Kidney epithelial cell (primary cell): Measurements from ENCODE around the gene RYR3. TPM values are rescaled to one million over a fixed set of nuclear protein-coding genes. Genes with fewer than 3 reads are reported as not detected.

Experiments
- DNase-seq: peaks from one replicate; pipeline ENCODE4 v3.0.0-alpha.2; 2010; ENCODE audit warnings: low read depth
- H3K27me3 ChIP-seq: 2 replicates; pipeline ENCODE4 v1.6.0; 2011; ENCODE audit warnings: low read length; ENCODE audit not compliant: control insufficient read depth, insufficient read depth
- H3K36me3 ChIP-seq: 2 replicates; pipeline ENCODE4 v1.5.1; 2011; ENCODE audit warnings: low read length; ENCODE audit not compliant: control insufficient read depth, insufficient read depth
- H3K4me3 ChIP-seq: 2 replicates; pipeline ENCODE4 v1.5.1; 2011; ENCODE audit warnings: low read depth, mild to moderate bottlenecking, control low read depth, low read length
- total RNA-seq: library from RNA; depleted of rRNA; stranded (reverse); fragments of >200 nt; gene quantifications from 2 replicates; pipeline ENCODE4 v1.2.3, GENCODE V29; 2015
- TF ChIP-seq, protein P1 (sequence below): IDR thresholded peaks from 2 replicates; pipeline ENCODE4 v1.5.1; 2011; ENCODE audit warnings: mild to moderate bottlenecking, moderate library complexity, low read length, control low read depth, inconsistent platforms; ENCODE audit not compliant: insufficient read depth, poor library complexity, severe bottlenecking

RYR3 gene
- total RNA-seq, 1 donor from 2014 or later: 0.50 TPM

GRCh38 chr15:33341953-33342352, 31.2 kb downstream of the RYR3 start:
- H3K36me3 ChIP-seq: no peaks in the 10 kb centered on the region
- TF ChIP-seq, protein P1, sequence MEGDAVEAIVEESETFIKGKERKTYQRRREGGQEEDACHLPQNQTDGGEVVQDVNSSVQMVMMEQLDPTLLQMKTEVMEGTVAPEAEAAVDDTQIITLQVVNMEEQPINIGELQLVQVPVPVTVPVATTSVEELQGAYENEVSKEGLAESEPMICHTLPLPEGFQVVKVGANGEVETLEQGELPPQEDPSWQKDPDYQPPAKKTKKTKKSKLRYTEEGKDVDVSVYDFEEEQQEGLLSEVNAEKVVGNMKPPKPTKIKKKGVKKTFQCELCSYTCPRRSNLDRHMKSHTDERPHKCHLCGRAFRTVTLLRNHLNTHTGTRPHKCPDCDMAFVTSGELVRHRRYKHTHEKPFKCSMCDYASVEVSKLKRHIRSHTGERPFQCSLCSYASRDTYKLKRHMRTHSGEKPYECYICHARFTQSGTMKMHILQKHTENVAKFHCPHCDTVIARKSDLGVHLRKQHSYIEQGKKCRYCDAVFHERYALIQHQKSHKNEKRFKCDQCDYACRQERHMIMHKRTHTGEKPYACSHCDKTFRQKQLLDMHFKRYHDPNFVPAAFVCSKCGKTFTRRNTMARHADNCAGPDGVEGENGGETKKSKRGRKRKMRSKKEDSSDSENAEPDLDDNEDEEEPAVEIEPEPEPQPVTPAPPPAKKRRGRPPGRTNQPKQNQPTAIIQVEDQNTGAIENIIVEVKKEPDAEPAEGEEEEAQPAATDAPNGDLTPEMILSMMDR: no peak
- no peak overlapping the region for H3K4me3 ChIP-seq
- DNase-seq: no peak
- no peaks in the 10 kb centered on the region for H3K27me3 ChIP-seq

- no peaks in the 10 kb centered on the region for H3K36me3 ChIP-seq
- DNase-seq: no peak
- TF ChIP-seq, protein P1: no peak
- no peaks in the 10 kb centered on the region for H3K27me3 ChIP-seq
- no peak overlapping the region for H3K4me3 ChIP-seq
Observed at GRCh38 chr15:33343275-33343674, 32.5 kb downstream of the RYR3 start.

DNA sequence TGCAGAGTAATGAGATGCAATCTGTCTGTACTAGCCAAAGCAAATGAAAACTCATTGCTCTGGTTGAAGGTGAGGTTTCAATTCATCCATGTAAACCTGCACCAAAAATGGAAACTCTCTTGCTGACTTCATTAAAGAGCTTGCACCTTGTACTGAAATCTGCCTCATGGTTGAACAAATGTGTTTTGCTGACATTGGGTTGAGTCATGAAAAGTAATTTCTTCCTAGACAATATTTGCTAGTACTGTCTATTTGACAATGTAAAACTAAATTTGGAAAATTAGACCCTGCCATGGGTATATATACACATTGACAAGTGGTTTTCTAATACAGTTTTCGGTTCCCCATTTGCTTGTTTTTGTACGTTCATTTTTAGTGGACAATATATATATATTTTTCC, 33.3 kb downstream of the RYR3 start:
- no peak overlapping the region for H3K4me3 ChIP-seq
- no peaks in the 10 kb centered on the region for H3K36me3 ChIP-seq
- DNase-seq: no peak
- TF ChIP-seq, protein P1: no peak
- H3K27me3 ChIP-seq: no peaks in the 10 kb centered on the region

DNA sequence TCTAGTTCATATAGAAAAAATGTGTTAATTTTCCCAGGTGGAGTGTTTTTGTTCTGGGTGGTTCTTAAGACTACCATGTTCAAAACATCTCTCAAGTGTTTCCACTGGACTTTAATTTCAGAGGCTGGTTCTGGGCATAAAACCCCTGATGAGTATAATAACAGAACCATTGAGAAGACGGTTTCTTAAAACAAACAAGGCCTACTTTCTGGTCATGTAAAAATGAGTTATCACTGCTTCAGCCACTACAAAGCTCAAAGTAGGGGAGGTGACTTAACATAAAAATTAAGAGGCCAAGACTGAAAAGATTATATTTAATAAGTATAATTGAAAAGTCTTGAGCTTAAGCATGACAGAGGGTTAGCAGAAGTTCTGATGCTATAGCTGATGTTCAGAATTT, 33.8 kb downstream of the RYR3 start:
- TF ChIP-seq, protein P1: no peak
- no peaks in the 10 kb centered on the region for H3K27me3 ChIP-seq
- no peaks in the 10 kb centered on the region for H3K36me3 ChIP-seq
- H3K4me3 ChIP-seq: no peak overlapping the region
- no peak for DNase-seq

DNA sequence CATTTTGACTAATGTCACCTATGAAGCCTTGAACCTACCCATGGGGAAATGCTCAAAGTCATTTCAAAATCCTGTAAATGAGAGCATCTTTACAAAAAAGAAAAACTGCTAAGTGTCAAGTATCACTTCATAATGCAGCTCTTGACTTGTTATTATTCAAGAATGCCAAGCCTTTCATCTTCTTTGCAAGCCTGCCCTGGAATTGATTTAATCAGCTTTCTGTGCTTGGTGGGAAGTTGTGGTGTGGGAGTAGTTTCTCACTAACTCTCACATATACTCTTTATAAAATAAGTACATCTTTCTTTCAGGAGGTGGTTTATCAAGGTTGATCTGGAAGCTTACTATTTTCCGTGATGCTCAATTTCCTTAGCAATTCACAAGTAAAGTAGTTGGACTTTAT, 43.6 kb downstream of the RYR3 start:
- Histone ChIP-seq H3K4me3 (no peak overlapping the region), H3K27me3 (no peaks in the 10 kb centered on the region), H3K36me3 (no peaks in the 10 kb centered on the region)
- TF ChIP-seq, protein P1: no peak
- DNase-seq: no peak

GRCh38 chr15:33357845-33358244, 47.1 kb downstream of the RYR3 start:
- no peak for DNase-seq
- TF ChIP-seq, protein P1: no peak
- Histone ChIP-seq H3K27me3 (no peaks in the 10 kb centered on the region), H3K4me3 (no peak overlapping the region), H3K36me3 (no peaks in the 10 kb centered on the region)
